HepG2 (cell line): ENCODE results near the gene DCAF8. TPM values are rescaled to one million over a fixed set of nuclear protein-coding genes. Genes with fewer than 3 reads are reported as not detected.

Experiments
- AKNA ChIP-seq: sonication (generic); formaldehyde crosslinking; IDR thresholded peaks from 2 replicates; pipeline ENCODE4 v1.4.0; 2020; ENCODE audit warnings: missing genetic modification reagents, borderline replicate concordance
- BCL6 ChIP-seq: IDR thresholded peaks from 2 replicates; pipeline ENCODE4 v1.6.1; 2016; ENCODE audit warnings: missing genetic modification reagents, missing compliant biosample characterization
- CBX2 ChIP-seq, 2 experiments: fragments of 200-600 bp in 1 of 2; sonication (generic); formaldehyde crosslinking in 1 of 2; IDR thresholded peaks; 2 replicates each; pipeline versions ENCODE4 v1.7.0 to v1.8.1; 2018 to 2022; ENCODE audit warnings: low read depth in 2 of 2, low read length in 1 of 2, mild to moderate bottlenecking in 1 of 2, missing genetic modification reagents in 1 of 2
- CHCHD3 ChIP-seq: sonication (generic); formaldehyde crosslinking; IDR thresholded peaks from 2 replicates; pipeline ENCODE4 v1.8.0; 2022; ENCODE audit warnings: mild to moderate bottlenecking, missing genetic modification reagents, moderate library complexity
- CREM ChIP-seq, 2 experiments: sonication (generic) in 1 of 2; formaldehyde crosslinking in 1 of 2; IDR thresholded peaks; 2 replicates each; pipeline versions ENCODE4 v1.4.0 to v1.6.1; 2016 to 2020; ENCODE audit warnings: antibody characterized with exemption in 1 of 2, mild to moderate bottlenecking in 1 of 2, missing genetic modification reagents in 1 of 2
- EEA1 ChIP-seq: sonication (generic); formaldehyde crosslinking; IDR thresholded peaks from 2 replicates; pipeline ENCODE4 v1.5.1; 2020; ENCODE audit warnings: mild to moderate bottlenecking, missing genetic modification reagents, borderline replicate concordance
- GRHL1 ChIP-seq: sonication (generic); formaldehyde crosslinking; conservative IDR thresholded peaks from 2 replicates; pipeline ENCODE4 v1.8.0; 2022; ENCODE audit warnings: missing genetic modification reagents
- KAT8 ChIP-seq: IDR thresholded peaks from 2 replicates; pipeline ENCODE4 v1.6.1; 2016; ENCODE audit warnings: missing genetic modification reagents, missing compliant biosample characterization
- KLF15 ChIP-seq: sonication (generic); formaldehyde crosslinking; IDR thresholded peaks from 2 replicates; pipeline ENCODE4 v1.8.1; 2023; ENCODE audit warnings: borderline replicate concordance, mild to moderate bottlenecking, inconsistent platforms, missing genetic modification reagents, mixed read lengths
- MXD4 ChIP-seq: IDR thresholded peaks from 2 replicates; pipeline ENCODE4 v1.6.1; 2016; ENCODE audit warnings: mild to moderate bottlenecking, missing biosample characterization, missing genetic modification reagents
- RBM39 ChIP-seq: fragments of 200-400 bp; formaldehyde crosslinking; IDR thresholded peaks from one replicate; pipeline ENCODE4 v1.6.1; 2018; ENCODE audit warnings: antibody characterized with exemption, mild to moderate bottlenecking, low read depth, low read length; ENCODE audit not compliant: poor library complexity, severe bottlenecking
- SALL2 ChIP-seq: sonication (generic); formaldehyde crosslinking; IDR thresholded peaks from 2 replicates; pipeline ENCODE4 v1.8.1; 2023; ENCODE audit warnings: mild to moderate bottlenecking, missing genetic modification reagents, inconsistent platforms
- SMAD3 ChIP-seq: sonication (generic); formaldehyde crosslinking; IDR thresholded peaks from 2 replicates; pipeline ENCODE4 v1.4.0; 2020; ENCODE audit warnings: missing genetic modification reagents
- SP4 ChIP-seq: sonication (generic); formaldehyde crosslinking; IDR thresholded peaks from 2 replicates; pipeline ENCODE4 v1.8.1; 2023; ENCODE audit warnings: mild to moderate bottlenecking, missing genetic modification reagents
- TRIM24 ChIP-seq: sonication (generic); formaldehyde crosslinking; IDR thresholded peaks from 2 replicates; pipeline ENCODE4 v1.8.0; 2022; ENCODE audit warnings: mild to moderate bottlenecking, missing genetic modification reagents
- ZBTB21 ChIP-seq: sonication (generic); formaldehyde crosslinking; IDR thresholded peaks from 2 replicates; pipeline ENCODE4 v1.4.0; 2020; ENCODE audit warnings: missing genetic modification reagents
- ZFP91 ChIP-seq: sonication (generic); formaldehyde crosslinking; IDR thresholded peaks from 2 replicates; pipeline ENCODE4 v1.9.0; 2022; ENCODE audit warnings: missing genetic modification reagents, mild to moderate bottlenecking, borderline replicate concordance
- ZNF367 ChIP-seq: sonication (generic); formaldehyde crosslinking; IDR thresholded peaks from 2 replicates; pipeline ENCODE4 v1.4.0; 2020; ENCODE audit warnings: missing genetic modification reagents, borderline replicate concordance
- ZNF607 ChIP-seq: sonication (generic); formaldehyde crosslinking; IDR thresholded peaks from 2 replicates; pipeline ENCODE4 v1.5.1; 2020; ENCODE audit warnings: missing genetic modification reagents, mild to moderate bottlenecking, borderline replicate concordance
- ZNF703 ChIP-seq: sonication (generic); formaldehyde crosslinking; IDR thresholded peaks from 2 replicates; pipeline ENCODE4 v1.5.1; 2020; ENCODE audit warnings: missing genetic modification reagents, mild to moderate bottlenecking, moderate library complexity, borderline replicate concordance
- ZNF850 ChIP-seq: sonication (generic); formaldehyde crosslinking; conservative IDR thresholded peaks from 2 replicates; pipeline ENCODE4 v1.9.0; 2021; ENCODE audit warnings: mild to moderate bottlenecking, missing genetic modification reagents
- polyA plus RNA-seq, 8 experiments: library from polyadenylated mRNA; depleted of rRNA in 3 of 8; stranded (reverse) in 7 of 8; unstranded in 1 of 8; fragments of >200 nt; fragmentation: Illumina TruSeq in 4 of 8; extraction: Trizol in 4 of 8; gene quantifications; 2 replicates each; pipeline versions ENCODE4 v1.2.1 to v1.2.3, GENCODE V29; 2011 to 2016; ENCODE audit warnings: low read depth in 4 of 8, missing spikeins in 1 of 8, mixed read lengths in 1 of 8; ENCODE audit not compliant: insufficient read depth in 1 of 8
- total RNA-seq, 5 experiments: library from RNA; depleted of rRNA; stranded (reverse); fragments of >200 nt; fragmentation: Illumina TruSeq; extraction: Trizol; gene quantifications; 2 replicates each; pipeline ENCODE4 v1.2.3, GENCODE V29; 2016; ENCODE audit warnings: low read depth in 1 of 5

The DCAF8 gene
- total and polyA plus RNA-seq, 2 of the 13 experiments (the other 11 are each of a cell fraction or from before 2014, with no cell fraction given) = 73.4 to 79.8 TPM

GRCh38 chr1:160193091-160193819 is 69.1 kb downstream of the DCAF8 start (continued):
- no peak for TF ChIP-seq AKNA (CRISPR knock-in tag)
- no peak for TF ChIP-seq SP4 (CRISPR knock-in tag)
- TF ChIP-seq MXD4 = 0 out of 2 replicates have a peak, but pooled peaks have one; percentile 27
- no peak for TF ChIP-seq CHCHD3 (CRISPR knock-in tag)
- peak; percentile 81 for TF ChIP-seq BCL6 (CRISPR knock-in tag)
- TF ChIP-seq ZFP91 (CRISPR knock-in tag) = peak; percentile 60; the same call in 1 of the 2 replicates
- TF ChIP-seq KAT8 (CRISPR knock-in tag) = peak; percentile 26; the same call in 1 of the 2 replicates
- no peak for TF ChIP-seq ZNF367 (CRISPR knock-in tag)
- TF ChIP-seq GRHL1 (CRISPR knock-in tag) = no peak
- no peak for TF ChIP-seq ZNF850 (CRISPR knock-in tag)
- no peak for TF ChIP-seq ZNF703
- TF ChIP-seq SALL2 (CRISPR knock-in tag) = peak; percentile 37; the same call in 1 of the 2 replicates
- TF ChIP-seq EEA1 (CRISPR knock-in tag) = no peak
- no peak; the same call in 1 of the 2 replicates for TF ChIP-seq ZBTB21
- no peak for TF ChIP-seq SMAD3
- TF ChIP-seq KLF15 (CRISPR knock-in tag) = no peak
- 0 out of 2 replicates have a peak, but pooled peaks have one; percentile 46 for TF ChIP-seq ZNF607
- TF ChIP-seq RBM39 = no peak
- no peak for TF ChIP-seq TRIM24 (CRISPR knock-in tag)
- no peak for TF ChIP-seq CBX2 (IDR thresholded peaks at IDR 0.05; ENCODE audit: low read depth, low read length)
- TF ChIP-seq CBX2 (CRISPR knock-in tag; IDR thresholded peaks at IDR 0.05; ENCODE audit: low read depth) = no peak
- no peak for TF ChIP-seq CREM (IDR thresholded peaks at IDR 0.05)
- TF ChIP-seq CREM (CRISPR knock-in tag; IDR thresholded peaks at IDR 0.05) = no peak
